COLO829 (cell line): ENCODE measurements around the gene GRB7.
A peak's percentile ranks its signal among the peaks of the same experiment; 100 is the strongest.
"Not testable (repeated sequence)": the region's sequence is repeated elsewhere in the genome, so short reads cannot be mapped to it uniquely, and the experiment has no call there.

Source experiments
- DNase-seq: peaks from one replicate; pipeline ENCODE4 v3.0.0; 2012; ENCODE audit warnings: low spot score

Gene GRB7

DNA sequence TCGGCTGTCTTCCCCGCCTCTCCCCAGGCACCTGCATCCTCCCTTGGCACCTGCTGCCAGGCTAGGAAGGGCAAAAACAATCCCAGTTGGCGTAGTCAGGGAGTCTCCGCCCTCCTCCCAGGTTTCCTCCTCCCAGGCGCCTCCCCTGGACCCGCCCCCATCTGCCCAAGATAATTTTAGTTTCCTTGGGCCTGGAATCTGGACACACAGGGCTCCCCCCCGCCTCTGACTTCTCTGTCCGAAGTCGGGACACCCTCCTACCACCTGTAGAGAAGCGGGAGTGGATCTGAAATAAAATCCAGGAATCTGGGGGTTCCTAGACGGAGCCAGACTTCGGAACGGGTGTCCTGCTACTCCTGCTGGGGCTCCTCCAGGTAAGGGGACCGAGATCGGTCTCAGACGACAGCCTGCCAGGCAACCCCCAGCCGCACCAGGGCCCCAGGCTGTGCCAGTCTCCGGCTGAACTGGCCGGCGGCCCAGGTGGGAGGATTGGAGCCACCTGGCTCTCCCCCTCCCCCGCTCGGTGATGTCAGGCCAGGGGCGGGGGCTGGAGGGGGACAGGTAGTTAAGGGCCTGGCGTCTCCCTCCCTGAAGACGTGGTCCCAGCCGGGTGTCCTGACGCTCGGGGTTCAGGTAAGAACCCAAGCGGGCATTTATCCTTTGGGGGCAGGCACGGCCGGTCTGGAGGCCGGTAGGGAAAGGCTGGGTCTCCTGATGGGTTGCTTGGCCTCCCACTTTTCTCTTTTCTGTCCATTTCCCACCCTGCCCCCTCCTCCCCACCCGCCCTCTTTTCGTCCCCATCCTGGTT, at the start of gene GRB7:
Gene GRB7, plus strand, starts transcription at position 179 of the 808 bp plus-strand sequence. CDS start 4,364 bp downstream, outside the sequence.
- peak; percentile 76 for DNase-seq

DNA sequence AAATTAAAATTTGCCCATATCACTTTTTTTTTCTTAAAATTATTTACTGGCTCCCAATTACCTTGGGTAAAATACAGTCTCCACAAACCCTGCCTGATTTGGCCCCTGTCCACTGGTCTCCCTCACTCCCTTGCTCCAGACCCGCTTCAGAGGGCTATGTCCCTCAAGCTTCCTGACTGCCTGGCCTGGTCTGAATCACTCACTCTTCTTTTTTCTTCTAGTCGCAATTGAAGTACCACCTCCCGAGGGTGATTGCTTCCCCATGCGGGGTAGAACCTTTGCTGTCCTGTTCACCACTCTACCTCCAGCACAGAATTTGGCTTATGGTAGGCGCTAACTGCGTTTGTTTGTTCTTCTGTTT, 49.3 kb upstream of the GRB7 start:
- no peak for DNase-seq

DNA sequence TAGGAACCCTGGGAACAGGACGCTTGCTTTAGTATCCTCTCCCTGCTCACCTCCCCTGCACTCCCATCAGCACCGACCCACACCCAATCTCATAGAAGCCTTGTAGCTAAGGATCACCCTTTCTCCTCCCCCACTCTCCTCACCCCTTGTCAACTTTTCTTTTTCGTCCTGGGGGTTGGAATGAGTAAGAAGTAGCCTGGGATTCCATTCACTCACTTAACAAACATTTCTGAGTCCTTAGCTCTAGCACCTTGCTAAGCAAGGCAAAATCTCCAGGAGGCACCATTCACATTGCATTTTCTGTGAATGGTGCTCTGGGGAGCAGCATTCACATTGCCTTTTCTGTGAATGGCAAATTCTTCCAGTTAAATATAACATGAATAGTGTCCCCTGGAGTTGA, 48.8 kb upstream of the GRB7 start:
- DNase-seq: no peak

GRCh38 chr17:39694593-39694992, 43.1 kb upstream of the GRB7 start:
- no peak for DNase-seq

DNA sequence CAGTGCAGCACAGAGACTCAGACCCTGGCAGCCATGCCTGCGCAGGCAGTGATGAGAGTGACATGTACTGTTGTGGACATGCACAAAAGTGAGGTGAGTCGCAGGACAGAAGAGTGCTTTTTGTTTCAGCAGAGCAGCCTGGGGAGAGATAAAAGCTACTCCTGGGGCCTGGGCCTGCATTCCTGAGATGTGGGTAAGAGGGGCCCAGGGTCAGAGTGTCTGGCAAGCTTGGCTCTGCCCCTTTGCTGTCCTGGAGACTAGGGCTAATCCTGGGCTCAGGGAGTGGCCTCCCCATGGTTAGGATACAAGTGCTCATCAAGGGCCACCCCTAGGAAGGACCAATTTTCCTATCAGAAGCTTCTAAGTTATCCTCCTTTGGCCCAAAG, 42.7 kb upstream of the GRB7 start:
- no peak for DNase-seq

GRCh38 chr17:39696731-39697130, 41.0 kb upstream of the GRB7 start:
- DNase-seq: no peak

GRCh38 chr17:39697961-39698360, 39.8 kb upstream of the GRB7 start:
- DNase-seq: no peak

DNA sequence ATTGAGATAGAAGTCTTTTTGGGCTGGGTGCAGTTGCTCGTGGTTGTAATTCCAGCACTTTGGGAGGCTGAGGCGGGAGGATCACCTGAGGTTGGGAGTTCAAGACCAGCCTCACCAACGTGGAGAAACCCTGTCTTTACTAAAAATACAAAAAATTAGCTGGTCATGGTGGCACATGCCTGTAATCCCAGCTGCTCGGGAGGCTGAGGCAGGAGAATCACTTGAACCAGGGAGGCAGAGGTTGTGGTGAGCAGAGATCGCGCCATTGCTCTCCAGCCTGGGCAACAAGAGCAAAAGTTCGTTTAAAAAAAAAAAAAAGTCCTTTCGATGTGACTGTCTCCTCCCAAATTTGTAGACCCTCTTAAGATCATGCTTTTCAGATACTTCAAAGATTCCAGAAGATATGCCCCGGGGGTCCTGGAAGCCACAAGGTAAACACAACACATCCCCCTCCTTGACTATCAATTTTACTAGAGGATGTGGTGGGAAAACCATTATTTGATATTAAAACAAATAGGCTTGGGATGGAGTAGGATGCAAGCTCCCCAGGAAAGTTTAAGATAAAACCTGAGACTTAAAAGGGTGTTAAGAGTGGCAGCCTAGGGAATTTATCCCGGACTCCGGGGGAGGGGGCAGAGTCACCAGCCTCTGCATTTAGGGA, 38.5 kb upstream of the GRB7 start:
- DNase-seq: not testable (repeated sequence)

- peak; percentile 72 for DNase-seq
Measured at GRCh38 chr17:39699818-39700147, 38.0 kb upstream of the GRB7 start, which contains the start of gene ERBB2. TSS of gene ERBB2 (plus strand) at chr17:39700064. CDS start at chr17:39700239, 175 bp downstream.

DNA sequence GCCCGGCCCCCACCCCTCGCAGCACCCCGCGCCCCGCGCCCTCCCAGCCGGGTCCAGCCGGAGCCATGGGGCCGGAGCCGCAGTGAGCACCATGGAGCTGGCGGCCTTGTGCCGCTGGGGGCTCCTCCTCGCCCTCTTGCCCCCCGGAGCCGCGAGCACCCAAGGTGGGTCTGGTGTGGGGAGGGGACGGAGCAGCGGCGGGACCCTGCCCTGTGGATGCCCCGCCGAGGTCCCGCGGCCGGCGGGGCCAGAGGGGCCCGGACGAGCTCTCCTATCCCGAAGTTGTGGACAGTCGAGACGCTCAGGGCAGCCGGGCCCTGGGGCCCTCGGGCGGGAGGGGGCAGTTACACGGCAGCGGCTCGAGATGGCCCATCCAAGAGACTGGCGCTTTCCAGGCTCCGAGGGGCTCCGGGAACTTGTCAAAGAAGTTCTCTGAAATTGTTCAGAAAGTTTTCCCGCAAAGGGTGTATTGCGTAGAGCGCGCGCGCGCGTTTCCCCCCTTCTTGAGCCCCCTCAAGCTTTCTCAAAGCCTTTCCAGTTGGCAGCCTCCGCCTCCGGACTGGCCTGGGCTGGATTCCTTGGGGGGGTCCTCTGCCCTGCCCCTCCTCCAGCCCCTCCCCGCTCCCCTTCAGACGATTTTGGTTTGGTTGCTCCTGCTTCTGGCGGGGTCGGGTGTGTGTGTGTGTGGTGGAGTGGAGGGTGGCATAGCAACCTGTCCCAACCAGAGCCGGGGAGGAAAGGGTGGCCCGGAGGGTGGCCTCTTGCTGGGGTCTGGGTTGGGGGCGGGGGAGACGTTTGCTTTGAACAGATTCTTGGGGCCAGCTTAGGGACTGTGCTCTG, 37.4 kb upstream of the GRB7 start:
- no peak for DNase-seq

DNA sequence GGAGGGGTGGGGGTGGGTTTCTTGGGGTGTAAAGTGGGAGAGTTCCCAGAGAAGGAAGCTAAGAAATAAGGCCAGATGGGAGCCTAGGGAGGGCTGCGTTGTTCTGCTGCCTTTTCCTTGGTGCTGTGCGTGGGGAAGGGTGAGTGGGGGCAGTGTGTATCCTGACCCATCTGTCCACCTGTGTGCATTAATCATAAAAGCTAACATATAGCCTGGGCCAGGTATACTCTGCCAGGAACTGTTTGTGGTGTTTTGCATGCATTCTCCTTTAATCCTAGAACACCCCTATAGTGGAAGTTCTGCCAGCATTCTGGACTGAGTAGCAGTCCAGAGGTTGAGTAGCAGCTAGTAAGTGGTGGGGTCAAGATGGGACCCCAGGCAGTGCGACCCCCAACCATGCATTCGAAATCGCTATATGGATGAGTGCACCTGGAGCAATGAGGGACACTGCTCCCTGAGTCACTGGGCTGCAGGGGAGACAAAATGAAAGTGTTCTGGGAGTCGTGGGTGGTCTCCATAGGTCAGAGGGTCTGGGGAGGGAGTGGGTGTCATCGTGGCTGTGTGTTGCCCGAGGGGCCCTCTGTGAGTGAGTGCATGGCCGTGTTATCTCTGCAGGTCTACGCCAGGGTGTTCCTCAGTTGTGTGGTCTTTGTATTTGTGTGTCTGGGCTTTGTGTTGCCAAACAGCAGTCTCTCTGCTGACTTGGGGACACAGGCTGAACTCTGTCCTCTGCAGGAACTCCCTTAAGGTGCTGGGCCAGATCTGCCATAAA, 36.5 kb upstream of the GRB7 start:
- no peak for DNase-seq

DNA sequence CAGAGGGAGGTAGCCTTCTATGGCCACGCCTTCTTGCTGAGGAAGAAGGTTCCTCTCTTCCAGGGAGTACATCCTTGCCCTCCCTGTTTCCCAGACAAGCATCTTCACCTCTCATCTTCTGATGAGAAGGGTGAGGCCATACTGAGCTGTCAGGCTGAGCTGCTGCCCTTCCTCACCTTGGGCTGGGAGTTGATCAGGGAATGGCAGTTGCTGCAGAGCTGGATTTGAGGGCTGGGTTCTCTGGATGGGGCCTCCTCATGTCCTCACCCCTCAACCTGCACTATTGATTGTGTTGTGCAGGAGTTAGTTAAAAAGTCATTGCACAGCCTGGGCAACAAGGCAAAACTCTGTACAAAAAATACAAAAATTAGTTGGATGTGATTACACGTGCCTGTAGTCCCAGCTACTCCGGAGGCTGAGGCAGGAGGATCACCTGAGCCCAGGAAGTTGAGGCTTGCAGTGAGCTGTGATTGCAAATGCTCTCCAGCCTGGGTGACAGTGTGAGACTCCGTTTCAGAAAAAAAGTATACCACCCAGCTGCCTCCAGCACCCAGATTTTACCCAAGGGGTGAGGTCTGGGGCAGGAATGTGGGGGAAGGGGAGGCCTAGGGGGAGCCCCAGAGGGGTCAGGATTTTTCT, 35.8 kb upstream of the GRB7 start:
- DNase-seq: no peak

DNA sequence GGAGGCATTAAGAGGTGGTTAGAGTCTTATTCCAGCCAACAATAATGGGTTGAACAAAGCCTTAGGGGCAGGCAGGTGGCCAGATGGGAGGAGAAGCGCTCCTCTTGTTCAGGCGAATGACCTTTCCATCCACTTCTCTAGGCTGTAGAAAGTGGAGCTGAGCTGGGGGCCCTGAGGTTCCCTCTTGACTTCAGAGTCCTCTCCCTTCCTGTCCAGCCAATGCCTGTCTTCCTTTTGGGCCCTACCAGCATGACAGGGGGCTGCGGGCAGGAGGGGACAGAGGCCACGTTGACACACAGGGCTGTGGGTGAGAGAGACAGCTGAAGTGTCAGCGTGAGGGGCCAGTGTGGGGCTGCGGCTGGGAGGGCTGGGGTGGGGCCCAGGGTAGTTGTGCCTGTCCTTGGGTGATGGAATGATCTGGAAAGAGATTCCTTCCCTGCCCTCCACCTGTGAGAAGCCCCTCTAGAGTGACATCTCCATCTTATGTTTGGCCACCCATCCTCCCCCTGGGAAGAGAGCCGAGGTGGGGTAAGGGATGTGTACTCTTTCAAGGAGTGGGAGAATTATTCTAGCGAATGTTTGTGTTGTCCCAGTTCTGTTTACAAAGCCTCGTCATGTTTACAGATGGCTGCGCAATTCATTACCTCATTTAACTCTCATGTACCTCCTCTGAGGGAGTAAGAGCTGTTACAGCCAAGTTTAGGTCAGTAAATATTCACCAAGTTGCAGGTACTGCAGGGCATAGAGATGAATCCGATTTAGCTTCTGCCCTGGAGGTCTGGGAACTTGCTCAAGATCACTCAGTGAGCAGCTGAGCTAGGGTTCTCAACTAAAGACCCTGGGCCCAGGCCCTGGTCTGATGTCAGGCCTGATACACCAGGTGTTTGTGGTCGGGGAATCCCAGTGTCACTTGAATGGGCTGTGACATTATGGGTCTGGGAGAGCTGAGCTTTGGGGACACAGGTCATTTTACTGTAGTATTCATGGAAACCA, 34.5 kb upstream of the GRB7 start:
- no peak for DNase-seq

- no peak for DNase-seq
Measured at GRCh38 chr17:39703913-39704312, 33.8 kb upstream of the GRB7 start.

- DNase-seq: no peak
Measured at GRCh38 chr17:39704821-39705551, 32.8 kb upstream of the GRB7 start.

GRCh38 chr17:39705786-39706348, 31.9 kb upstream of the GRB7 start:
- DNase-seq: no peak

DNA sequence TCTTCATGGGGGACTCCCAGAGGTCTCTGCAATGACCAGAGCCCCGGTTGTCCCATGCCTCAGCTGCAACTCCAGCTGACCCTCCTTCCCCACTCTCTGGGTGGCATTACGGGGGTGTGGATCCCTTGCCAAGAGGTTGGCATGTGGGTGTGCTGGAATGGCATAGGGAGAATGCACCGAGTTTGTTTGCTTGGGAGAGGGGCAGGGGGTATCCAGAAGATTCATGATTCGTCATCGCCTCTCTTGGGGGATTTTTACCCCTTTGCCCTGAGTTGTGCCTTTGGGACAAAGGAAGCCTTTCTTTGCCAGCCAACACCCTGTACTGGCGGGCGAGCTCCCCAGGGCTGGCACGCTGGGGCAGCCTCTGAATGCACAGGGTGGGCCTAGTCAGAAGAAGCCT, 31.4 kb upstream of the GRB7 start:
- DNase-seq: no peak

- DNase-seq: no peak
Measured at GRCh38 chr17:39706921-39707337, 30.8 kb upstream of the GRB7 start.

DNA sequence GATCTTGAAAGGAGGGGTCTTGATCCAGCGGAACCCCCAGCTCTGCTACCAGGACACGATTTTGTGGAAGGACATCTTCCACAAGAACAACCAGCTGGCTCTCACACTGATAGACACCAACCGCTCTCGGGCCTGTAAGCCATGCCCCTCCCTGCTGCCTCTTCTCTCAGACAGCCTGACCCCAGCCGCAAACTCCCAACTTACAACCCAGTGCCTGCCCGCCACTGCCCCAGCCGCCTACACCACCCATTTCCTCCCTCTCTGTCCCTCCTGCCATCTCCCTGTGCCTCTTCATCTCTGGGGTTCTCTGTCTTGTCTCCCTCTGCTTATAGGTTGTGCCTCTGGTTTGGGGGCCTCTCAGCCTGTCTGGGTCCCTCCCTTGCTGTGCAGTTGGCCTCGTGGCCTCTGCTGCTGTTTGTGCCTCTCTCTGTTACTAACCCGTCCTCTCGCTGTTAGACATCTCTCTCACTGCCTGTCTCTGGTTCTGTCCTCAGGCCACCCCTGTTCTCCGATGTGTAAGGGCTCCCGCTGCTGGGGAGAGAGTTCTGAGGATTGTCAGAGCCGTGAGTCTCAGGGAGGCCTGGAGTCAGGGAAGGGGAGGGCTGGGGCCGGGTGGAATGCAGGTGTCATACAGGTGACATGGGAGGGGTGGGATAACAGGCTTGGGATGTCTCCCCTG, 28.3 kb upstream of the GRB7 start:
- no peak for DNase-seq
